ENCODE data around the gene USP16.
A peak's percentile ranks its signal among the peaks of the same experiment; 100 is the strongest.
"Not testable (repeated sequence)": the region's sequence is repeated elsewhere in the genome, so short reads cannot be mapped to it uniquely, and the experiment has no call there.

Gene USP16

GRCh38 chr21:29024474-29025327 is at the start of gene USP16:
Gene USP16 (plus strand): TSS chr21:29024668. CDS start chr21:29027914, 3,246 bp downstream.
- DNase-seq = peak; percentile 96
- Mint-ChIP-seq H3K4me3 (peak within 1 kb of the TSS; percentile 98 to 99), H3K4me1 (peaks cover 53% of the 10 kb centered on the region), H3K27me3 (no peaks in the 10 kb centered on the region), H3K9me3 (no peaks in the 10 kb centered on the region), H3K27ac (peak within 1 kb of the TSS; percentile 97 to 100)
- ATAC-seq = peak; percentile 96

GRCh38 chr21:28975397-28975796 is 49.1 kb upstream of the USP16 start:
- H3K27ac Mint-ChIP-seq = no peak overlapping the region

GRCh38 chr21:28979092-28979491 is 45.4 kb upstream of the USP16 start:
- Mint-ChIP-seq H3K4me3 (no peak overlapping the region), H3K27ac (no peak overlapping the region), H3K27me3 (no peaks in the 10 kb centered on the region), H3K4me1 (peaks cover 4% of the 10 kb centered on the region), H3K9me3 (no peaks in the 10 kb centered on the region)
- no peak for DNase-seq
- ATAC-seq = no peak

More at GRCh38 chr21:28975397-28975796, 49.1 kb upstream of the USP16 start:
- no peak for DNase-seq
- Mint-ChIP-seq H3K4me1 (peaks cover 5% of the 10 kb centered on the region), H3K4me3 (no peak overlapping the region), H3K27me3 (no peaks in the 10 kb centered on the region), H3K9me3 (no peaks in the 10 kb centered on the region)
- no peak for ATAC-seq

GRCh38 chr21:28982637-28983036 is 41.8 kb upstream of the USP16 start:
- Mint-ChIP-seq H3K27ac (no peak overlapping the region), H3K4me1 (peaks cover 7% of the 10 kb centered on the region), H3K4me3 (no peak overlapping the region), H3K9me3 (no peaks in the 10 kb centered on the region), H3K27me3 (no peaks in the 10 kb centered on the region)
- DNase-seq (no peak), ATAC-seq (no peak)

GRCh38 chr21:28986677-28987076 is 37.8 kb upstream of the USP16 start:
- ATAC-seq = no peak
- Mint-ChIP-seq H3K4me1 (peaks cover 39% of the 10 kb centered on the region), H3K27ac (no peak overlapping the region)

GRCh38 chr21:28988146-28988545 is 36.3 kb upstream of the USP16 start:
- Mint-ChIP-seq H3K4me3 (peak overlapping the region in 1 of 2 donors; percentile 26), H3K27ac (peak overlapping the region; percentile 32 to 92), H3K4me1 (peaks cover 40% of the 10 kb centered on the region)
- H3K9me3 Mint-ChIP-seq, H3K27me3 Mint-ChIP-seq, ATAC-seq: not testable (repeated sequence)
- peak; percentile 6 to 20 for DNase-seq

More at GRCh38 chr21:28986677-28987076, 37.8 kb upstream of the USP16 start:
- no peak overlapping the region for H3K4me3 Mint-ChIP-seq
- H3K27me3 Mint-ChIP-seq = no peaks in the 10 kb centered on the region
- no peaks in the 10 kb centered on the region for H3K9me3 Mint-ChIP-seq
- no peak for DNase-seq

- peak overlapping the region; percentile 91 to 95 for H3K4me3 Mint-ChIP-seq
- DNase-seq = no peak
- peaks cover 46% of the 10 kb centered on the region for H3K4me1 Mint-ChIP-seq
- no peaks in the 10 kb centered on the region for H3K9me3 Mint-ChIP-seq
- H3K27ac Mint-ChIP-seq = peak overlapping the region; percentile 95 to 99
- H3K27me3 Mint-ChIP-seq = no peaks in the 10 kb centered on the region
- no peak for ATAC-seq
These were observed 32.5 kb upstream of the USP16 start for GRCh38 chr21:28991861-28992525.

- DNase-seq (peak; percentile 98 to 100), ATAC-seq (peak; percentile 95)
- Mint-ChIP-seq H3K9me3 (no peaks in the 10 kb centered on the region), H3K27me3 (no peaks in the 10 kb centered on the region), H3K4me1 (peaks cover 43% of the 10 kb centered on the region), H3K4me3 (peak within 1 kb of the TSS; percentile 91 to 95), H3K27ac (peak within 1 kb of the TSS; percentile 95 to 99)
These were observed 31.8 kb upstream of the USP16 start, which contains the start of gene LTN1 for GRCh38 chr21:28992526-28993292. Gene LTN1 (minus strand): TSS chr21:28992877. CDS start chr21:28992805, 72 bp downstream.

- Mint-ChIP-seq H3K4me3 (peak overlapping the region; percentile 91 to 95), H3K9me3 (no peaks in the 10 kb centered on the region), H3K27ac (peak overlapping the region; percentile 95 to 99), H3K4me1 (peaks cover 38% of the 10 kb centered on the region), H3K27me3 (no peaks in the 10 kb centered on the region)
- no peak for DNase-seq
- no peak for ATAC-seq
These were observed 31.2 kb upstream of the USP16 start for GRCh38 chr21:28993293-28993629.

- peaks cover 10% of the 10 kb centered on the region for H3K4me1 Mint-ChIP-seq
- ATAC-seq = peak; percentile 100
These were observed 21.9 kb upstream of the USP16 start for GRCh38 chr21:29002442-29003144.

GRCh38 chr21:29005696-29006095 is 18.8 kb upstream of the USP16 start:
- Mint-ChIP-seq H3K4me3 (no peak overlapping the region), H3K27me3 (no peaks in the 10 kb centered on the region), H3K9me3 (no peaks in the 10 kb centered on the region), H3K27ac (no peak overlapping the region), H3K4me1 (peaks cover 10% of the 10 kb centered on the region)
- ATAC-seq = no peak
- DNase-seq = no peak

More at GRCh38 chr21:29002442-29003144, 21.9 kb upstream of the USP16 start:
- H3K4me3 Mint-ChIP-seq = peak overlapping the region; percentile 83 to 88
- H3K9me3 Mint-ChIP-seq = no peaks in the 10 kb centered on the region
- no peaks in the 10 kb centered on the region for H3K27me3 Mint-ChIP-seq
- DNase-seq = peak; percentile 89 to 96
- H3K27ac Mint-ChIP-seq = peak overlapping the region; percentile 96 to 99

GRCh38 chr21:29007135-29007534 is 17.3 kb upstream of the USP16 start:
- ATAC-seq (no peak), DNase-seq (no peak)
- peaks cover 10% of the 10 kb centered on the region for H3K4me1 Mint-ChIP-seq
- no peaks in the 10 kb centered on the region for H3K9me3 Mint-ChIP-seq
- no peak overlapping the region for H3K27ac Mint-ChIP-seq
- no peaks in the 10 kb centered on the region for H3K27me3 Mint-ChIP-seq
- no peak overlapping the region for H3K4me3 Mint-ChIP-seq

GRCh38 chr21:29007810-29008209 is 16.7 kb upstream of the USP16 start:
- Mint-ChIP-seq H3K27me3 (no peaks in the 10 kb centered on the region), H3K4me1 (peaks cover 10% of the 10 kb centered on the region), H3K4me3 (no peak overlapping the region), H3K27ac (no peak overlapping the region), H3K9me3 (no peaks in the 10 kb centered on the region)
- ATAC-seq (no peak), DNase-seq (no peak)

GRCh38 chr21:29008367-29008766 is 16.1 kb upstream of the USP16 start:
- ATAC-seq (no peak), DNase-seq (no peak)
- peaks cover 10% of the 10 kb centered on the region for H3K4me1 Mint-ChIP-seq
- no peaks in the 10 kb centered on the region for H3K27me3 Mint-ChIP-seq
- peak overlapping the region in 1 of 2 donors; percentile 80 for H3K27ac Mint-ChIP-seq
- no peaks in the 10 kb centered on the region for H3K9me3 Mint-ChIP-seq
- no peak overlapping the region for H3K4me3 Mint-ChIP-seq

- not testable (repeated sequence) for H3K4me1 Mint-ChIP-seq, DNase-seq, H3K27ac Mint-ChIP-seq, H3K27me3 Mint-ChIP-seq, ATAC-seq, H3K4me3 Mint-ChIP-seq, H3K9me3 Mint-ChIP-seq
These were observed 13.2 kb upstream of the USP16 start for GRCh38 chr21:29011236-29011635.

Measured in stimulated activated naive CD8-positive, alpha-beta T cell treated with anti-CD3 and anti-CD28 coated beads, Interleukin-15, amount 100 ng/mL, for 72 hours (primary cell).